PFSK-1 (cell line): ENCODE results near the gene DNAH9.

Experiments used
- POLR2AphosphoS5 ChIP-seq: IDR thresholded peaks from 2 replicates; pipeline ENCODE4 v1.6.1; 2012; ENCODE audit warnings: low read depth, mild to moderate bottlenecking, control low read depth, low read length, moderate library complexity
- SIN3A ChIP-seq: IDR thresholded peaks from 2 replicates; pipeline ENCODE4 v1.6.1; 2012; ENCODE audit warnings: mild to moderate bottlenecking, low read length, moderate library complexity, borderline replicate concordance; ENCODE audit not compliant: insufficient read depth

DNA sequence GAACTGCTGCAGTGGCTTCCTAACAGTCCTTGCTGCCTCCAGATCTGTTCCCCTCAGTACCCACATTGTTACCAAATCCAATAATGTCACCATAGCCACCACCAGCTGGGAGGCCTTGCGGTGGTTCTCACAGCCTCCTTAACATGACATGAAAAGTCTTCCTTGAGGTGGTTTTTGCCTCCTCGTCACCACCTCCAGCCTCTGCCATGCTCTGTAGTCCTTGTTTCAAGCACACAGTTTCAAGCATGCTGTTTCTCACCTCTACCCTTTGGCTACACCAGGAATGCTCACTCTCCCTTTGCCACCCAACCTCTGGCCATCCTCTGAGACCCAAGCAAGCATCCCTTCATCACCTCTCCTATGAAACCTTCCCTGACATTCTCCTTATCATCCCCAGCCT is 47.2 kb downstream of the DNAH9 start:
- TF ChIP-seq SIN3A (no peak), POLR2AphosphoS5 (no peak)
